Endothelial cell of umbilical vein (primary cell): ENCODE results near the gene POLD3. TPM values are rescaled to one million over a fixed set of nuclear protein-coding genes. Genes with fewer than 3 reads are reported as not detected.

Experiments
- BruUV-seq: library from RNA; stranded (reverse); fragments of 400-500 nt; replicated peaks from 2 replicates; lab custom pipeline; 2021; lab: Mats Ljungman, UMichigan
- CTCF ChIA-PET: fragments of 300-600, 350-600 bp; sonication (Branson Sonifier 250); formaldehyde crosslinking; loops from one replicate; lab custom pipeline; 2021; ENCODE audit warnings: antibody characterized with exemption, inconsistent platforms; lab: Charles Lee
- POLR2A ChIA-PET: fragments of 300-600, 350-600 bp; sonication (Branson Sonifier 250); formaldehyde crosslinking; loops from one replicate; lab custom pipeline; 2021; ENCODE audit warnings: antibody characterized with exemption, inconsistent platforms; lab: Charles Lee
- DNase-seq: peaks from one replicate; pipeline ENCODE4 v3.0.0-alpha.2; 2011; ENCODE audit warnings: low read depth, low spot score
- FAIRE-seq: peaks from 2 replicates; lab custom pipeline; 2011; peaks lifted over from hg19 to GRCh38; lab: Jason Lieb, UNC
- H2AFZ ChIP-seq: 2 replicates; pipeline ENCODE4 v1.6.0; 2012; ENCODE audit warnings: low read depth, low read length, control low read depth, inconsistent platforms
- H3K27ac ChIP-seq: 2 replicates; pipeline ENCODE4 v1.5.1; 2011; ENCODE audit warnings: low read depth, mild to moderate bottlenecking, control low read depth, low read length, moderate library complexity; ENCODE audit not compliant: insufficient read depth
- H3K27me3 ChIP-seq, 2 experiments: 2 replicates each; pipeline versions ENCODE4 v1.6.0 to v1.6.1; 2011; ENCODE audit warnings: low read length in 2 of 2, mixed read lengths in 1 of 2; ENCODE audit not compliant: control insufficient read depth in 2 of 2, insufficient read depth in 2 of 2
- H3K36me3 ChIP-seq, 2 experiments: 2 replicates in 1 of 2; 3 replicates in 1 of 2; pipeline ENCODE4 v1.5.1; 2011; ENCODE audit warnings: low read length in 2 of 2, mild to moderate bottlenecking in 1 of 2, moderate library complexity in 1 of 2; ENCODE audit not compliant: control insufficient read depth in 2 of 2, insufficient read depth in 2 of 2; ENCODE audit errors: extremely low read depth in 1 of 2
- H3K4me1 ChIP-seq: 3 replicates; pipeline ENCODE4 v1.5.1; 2011; ENCODE audit warnings: mild to moderate bottlenecking, low read length; ENCODE audit not compliant: control insufficient read depth, insufficient read depth; ENCODE audit errors: extremely low read depth
- H3K4me2 ChIP-seq: 2 replicates; pipeline ENCODE4 v1.6.1; 2011; ENCODE audit warnings: low read length, control low read depth, mixed read lengths; ENCODE audit not compliant: insufficient read depth
- H3K4me3 ChIP-seq, 3 experiments: fragments of 200-600 bp in 1 of 3; sonication (generic), shearing (Covaris generic) in 1 of 3; replicated peaks in 1 of 3; 2 replicates each; pipeline ENCODE4 v1.5.1; 2011 to 2016; ENCODE audit warnings: control low read depth in 3 of 3, low read length in 3 of 3, mild to moderate bottlenecking in 2 of 3, inconsistent platforms in 1 of 3, low read depth in 1 of 3, moderate library complexity in 1 of 3; ENCODE audit not compliant: insufficient read depth in 1 of 3
- H3K79me2 ChIP-seq: 2 replicates; pipeline ENCODE4 v1.6.0; 2012; ENCODE audit warnings: low read length, inconsistent platforms; ENCODE audit not compliant: control insufficient read depth, insufficient read depth
- H3K9ac ChIP-seq: replicated peaks from 2 replicates; pipeline ENCODE3; 2011; ENCODE audit warnings: low read length, control low read depth; ENCODE audit not compliant: insufficient read depth; ENCODE audit errors: extremely low read depth
- H3K9me1 ChIP-seq: replicated peaks from 3 replicates; pipeline ENCODE4 v1.6.0; 2011; ENCODE audit warnings: mild to moderate bottlenecking, low read length; ENCODE audit not compliant: control insufficient read depth, insufficient read depth; ENCODE audit errors: extremely low read depth
- H3K9me3 ChIP-seq: replicated peaks from 2 replicates; pipeline ENCODE4 v1.5.1; 2012; ENCODE audit warnings: low read length, inconsistent platforms; ENCODE audit not compliant: control insufficient read depth, insufficient read depth
- H4K20me1 ChIP-seq: replicated peaks from 2 replicates; pipeline ENCODE3; 2011; ENCODE audit warnings: mild to moderate bottlenecking, low read length; ENCODE audit not compliant: control insufficient read depth, insufficient read depth; ENCODE audit errors: extremely low read depth
- EZH2 ChIP-seq: IDR thresholded peaks from 2 replicates; pipeline ENCODE4 v1.6.1; 2012; ENCODE audit warnings: borderline replicate concordance, low read depth, mild to moderate bottlenecking, moderate library complexity, low read length, inconsistent platforms; ENCODE audit not compliant: severe bottlenecking
- FOS ChIP-seq: IDR thresholded peaks from 2 replicates; pipeline ENCODE4 v1.6.1; 2011; ENCODE audit warnings: mild to moderate bottlenecking, low read length, moderate library complexity, borderline replicate concordance; ENCODE audit not compliant: insufficient read depth
- GATA2 ChIP-seq: IDR thresholded peaks from 2 replicates; pipeline ENCODE4 v1.7.0; 2011; ENCODE audit warnings: low read depth, mild to moderate bottlenecking, moderate library complexity, mixed read lengths, low read length; ENCODE audit not compliant: insufficient read length, insufficient read depth
- JUN ChIP-seq: IDR thresholded peaks from 2 replicates; pipeline ENCODE4 v1.6.1; 2011; ENCODE audit warnings: borderline replicate concordance, low read depth; ENCODE audit not compliant: insufficient read length, insufficient read depth
- MYC ChIP-seq: IDR thresholded peaks from one replicate; pipeline ENCODE4 v1.6.1; 2011; ENCODE audit warnings: mild to moderate bottlenecking, low read depth, low read length
- POLR2A ChIP-seq: IDR thresholded peaks from 2 replicates; pipeline ENCODE4 v1.6.1; 2012; ENCODE audit warnings: low read depth, mild to moderate bottlenecking, control low read depth, low read length
- POLR2AphosphoS5 ChIP-seq: IDR thresholded peaks from 2 replicates; pipeline ENCODE4 v1.6.1; 2012; ENCODE audit warnings: low read depth, mild to moderate bottlenecking, control low read depth, low read length, moderate library complexity; ENCODE audit not compliant: insufficient read depth
- dilution Hi-C: fragments of 300-500 bp; cut with MboI; formaldehyde crosslinking; loops from one replicate; pipeline ENCODE4 v1.15.0; 2019; ENCODE audit warnings: low sequenced_read_pairs; ENCODE audit not compliant: extremely low pct_ligation_motif_present
- intact Hi-C: fragments of 100-400 bp; cut with micrococcal nuclease; formaldehyde crosslinking; loops from one replicate; pipeline ENCODE4 v1.10.0; 2022
- polyA plus RNA-seq, 4 experiments: library from polyadenylated mRNA; depleted of rRNA in 3 of 4; stranded (reverse) in 3 of 4; unstranded in 1 of 4; fragments of >200 nt; gene quantifications; 2 replicates each; pipeline versions ENCODE4 v1.2.1 to v1.2.3, GENCODE V29; 2011 to 2012; ENCODE audit warnings: missing spikeins in 1 of 4
- total RNA-seq: library from RNA; stranded (reverse); gene quantifications from 2 replicates; pipeline ENCODE4 v1.2.3, GENCODE V29; 2021
- TF ChIP-seq, protein P1 (sequence below): IDR thresholded peaks from 2 replicates; pipeline ENCODE4 v1.6.1; 2011; ENCODE audit not compliant: insufficient read depth, insufficient read length
- TF ChIP-seq, protein P2 (sequence below), 2 donors: IDR thresholded peaks; 1 replicate in 1 of 2; 2 replicates in 1 of 2; pipeline ENCODE4 v1.5.1; 2011; ENCODE audit warnings: low read length in 2 of 2, mild to moderate bottlenecking in 2 of 2, moderate library complexity in 2 of 2, control low read depth in 1 of 2, inconsistent platforms in 1 of 2, low read depth in 1 of 2; ENCODE audit not compliant: insufficient read depth in 1 of 2; ENCODE audit errors: extremely low read depth in 1 of 2

POLD3 gene
- total and polyA plus RNA-seq, 2 donors (not counting 3 experiments of a cell fraction or from before 2014, with no cell fraction given) = 8.9 to 25.2 TPM

DNA sequence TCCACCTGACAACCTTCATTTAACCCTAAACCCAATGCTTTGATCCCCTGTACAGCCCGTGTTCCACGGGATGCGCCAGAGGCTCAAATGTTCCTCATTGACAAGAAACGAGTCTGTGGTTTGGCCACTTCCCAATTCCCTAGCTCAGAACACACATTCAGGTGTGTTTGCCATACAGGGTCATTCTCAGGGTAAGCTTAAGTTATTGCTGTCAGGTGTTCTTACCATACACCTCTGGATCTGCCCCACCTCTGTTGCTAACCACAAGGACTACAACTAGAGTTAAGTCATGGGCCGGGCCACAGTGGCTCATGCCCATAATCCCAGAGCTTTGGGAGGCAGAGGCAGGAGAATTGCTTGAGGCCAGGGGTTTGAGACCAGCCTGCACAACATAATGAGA, 45.6 kb upstream of the POLD3 start:
- DNase-seq = no peak
- no TSS peak for BruUV-seq
- Histone ChIP-seq H3K36me3 (no peaks in the 10 kb centered on the region), H3K9me1 (no peaks in the 10 kb centered on the region), H3K4me3 (no peak overlapping the region), H3K9ac (no peak overlapping the region), H4K20me1 (no peaks in the 10 kb centered on the region), H3K79me2 (no peaks in the 10 kb centered on the region), H3K27ac (no peak overlapping the region), H3K4me1 (no peaks in the 10 kb centered on the region), H3K9me3 (no peaks in the 10 kb centered on the region), H3K27me3 (peaks cover 9 to 11% of the 10 kb centered on the region in 2 experiments), H3K4me2 (no peak overlapping the region), H2AFZ (no peak overlapping the region)
- FAIRE-seq = no peak
- ChIA-PET CTCF (interaction anchor here (1.4 kb wide), 1 partner anchor 24 kb away, joined by 5 read pairs; no protein-coding TSS in a partner anchor), POLR2A (no interaction called here)
- intact Hi-C loops (no loop called here), dilution Hi-C loops (no loop called here)
- no peak for TF ChIP-seq JUN
- TF ChIP-seq POLR2A = no peak
- TF ChIP-seq POLR2AphosphoS5 = no peak
- no peak for TF ChIP-seq GATA2
- TF ChIP-seq, protein P1, sequence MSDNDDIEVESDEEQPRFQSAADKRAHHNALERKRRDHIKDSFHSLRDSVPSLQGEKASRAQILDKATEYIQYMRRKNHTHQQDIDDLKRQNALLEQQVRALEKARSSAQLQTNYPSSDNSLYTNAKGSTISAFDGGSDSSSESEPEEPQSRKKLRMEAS = no peak
- TF ChIP-seq FOS = no peak
- TF ChIP-seq, protein P2, sequence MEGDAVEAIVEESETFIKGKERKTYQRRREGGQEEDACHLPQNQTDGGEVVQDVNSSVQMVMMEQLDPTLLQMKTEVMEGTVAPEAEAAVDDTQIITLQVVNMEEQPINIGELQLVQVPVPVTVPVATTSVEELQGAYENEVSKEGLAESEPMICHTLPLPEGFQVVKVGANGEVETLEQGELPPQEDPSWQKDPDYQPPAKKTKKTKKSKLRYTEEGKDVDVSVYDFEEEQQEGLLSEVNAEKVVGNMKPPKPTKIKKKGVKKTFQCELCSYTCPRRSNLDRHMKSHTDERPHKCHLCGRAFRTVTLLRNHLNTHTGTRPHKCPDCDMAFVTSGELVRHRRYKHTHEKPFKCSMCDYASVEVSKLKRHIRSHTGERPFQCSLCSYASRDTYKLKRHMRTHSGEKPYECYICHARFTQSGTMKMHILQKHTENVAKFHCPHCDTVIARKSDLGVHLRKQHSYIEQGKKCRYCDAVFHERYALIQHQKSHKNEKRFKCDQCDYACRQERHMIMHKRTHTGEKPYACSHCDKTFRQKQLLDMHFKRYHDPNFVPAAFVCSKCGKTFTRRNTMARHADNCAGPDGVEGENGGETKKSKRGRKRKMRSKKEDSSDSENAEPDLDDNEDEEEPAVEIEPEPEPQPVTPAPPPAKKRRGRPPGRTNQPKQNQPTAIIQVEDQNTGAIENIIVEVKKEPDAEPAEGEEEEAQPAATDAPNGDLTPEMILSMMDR (IDR thresholded peaks at IDR 0.05; ENCODE audit: extremely low read depth in 1 of 2, insufficient read depth in 1 of 2, low read depth in 1 of 2, low read length in 2 of 2) = no peak
- TF ChIP-seq MYC = no peak
- no peak for TF ChIP-seq EZH2
